Colonic mucosa (tissue), 4 donors: ENCODE measurements around the gene SORCS3. TPM values are rescaled to one million over a fixed set of nuclear protein-coding genes. Genes with fewer than 3 reads are reported as not detected.
"Not testable (repeated sequence)": the region's sequence is repeated elsewhere in the genome, so short reads cannot be mapped to it uniquely, and the experiment has no call there.

Experiments
- DNase-seq: peaks from one replicate; pipeline ENCODE4 v3.0.0-alpha.2; 2020
- H3K27ac ChIP-seq: fragments of 200-600 bp; one replicate; pipeline ENCODE4 v1.8.0; 2021
- H3K27me3 ChIP-seq: fragments of 200-600 bp; one replicate; pipeline ENCODE4 v1.8.0; 2021
- H3K36me3 ChIP-seq: fragments of 200-600 bp; one replicate; pipeline ENCODE4 v1.8.0; 2021
- H3K4me1 ChIP-seq: fragments of 200-600 bp; one replicate; pipeline ENCODE4 v1.8.0; 2021; ENCODE audit warnings: mild to moderate bottlenecking
- H3K4me3 ChIP-seq: fragments of 200-600 bp; one replicate; pipeline ENCODE4 v1.8.0; 2021
- H3K9ac ChIP-seq, 2 donors: one replicate each; pipeline ENCODE4 v1.7.0; 2013; ENCODE audit warnings: control low read depth in 2 of 2, low read depth in 2 of 2, low read length in 2 of 2
- H3K9me3 ChIP-seq: fragments of 200-600 bp; one replicate; pipeline ENCODE4 v1.8.0; 2021
- intact Hi-C: fragments of 100-400 bp; cut with DNase I; formaldehyde crosslinking; loops from one replicate; pipeline ENCODE4 v1.14.1; 2022
- total RNA-seq, 2 donors: library from RNA; stranded (reverse); fragmentation: NEBNext Ultra II Directional in 1 of 2; extraction: Animal tissue kit (Norgen Biotek cat#: 25700) in 1 of 2; gene quantifications; one replicate each; pipeline ENCODE4 v1.2.1, GENCODE V29; 2021
- TF ChIP-seq, protein P1 (sequence below): fragments of 200-600 bp; IDR thresholded peaks from one replicate; pipeline ENCODE4 v1.8.0; 2022; ENCODE audit warnings: antibody characterized with exemption, mild to moderate bottlenecking
- donor health status: healthy.
- donor health status: DM: no; HTN: no; CAD: no.
- donor health status: DM: no; HTN: no; CAD: no.

The SORCS3 gene
- total RNA-seq, 2 donors from 2014 or later = 0.08 TPM; not detected in 1

DNA sequence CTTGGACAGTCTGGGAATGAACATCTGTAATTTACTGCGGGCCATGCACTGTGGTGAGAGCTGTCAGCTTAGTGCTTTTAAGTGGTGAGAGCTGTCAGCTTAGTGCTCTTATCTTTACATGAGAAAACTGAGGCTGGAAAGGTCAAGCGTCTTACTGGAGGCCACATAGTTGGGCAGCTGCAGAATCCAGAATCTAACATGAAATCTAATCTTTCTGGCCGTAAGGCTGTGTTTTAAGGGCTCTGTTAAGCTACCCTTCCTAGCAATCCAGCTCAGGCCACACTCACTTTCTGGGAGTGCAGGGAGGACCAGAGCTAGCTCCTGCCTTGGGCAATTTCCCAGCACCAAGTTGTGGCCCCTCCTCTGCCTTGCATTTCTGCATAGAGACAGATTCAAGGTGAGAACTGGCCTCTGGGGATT, 70.2 kb downstream of the SORCS3 start:
- TF ChIP-seq, protein P1, sequence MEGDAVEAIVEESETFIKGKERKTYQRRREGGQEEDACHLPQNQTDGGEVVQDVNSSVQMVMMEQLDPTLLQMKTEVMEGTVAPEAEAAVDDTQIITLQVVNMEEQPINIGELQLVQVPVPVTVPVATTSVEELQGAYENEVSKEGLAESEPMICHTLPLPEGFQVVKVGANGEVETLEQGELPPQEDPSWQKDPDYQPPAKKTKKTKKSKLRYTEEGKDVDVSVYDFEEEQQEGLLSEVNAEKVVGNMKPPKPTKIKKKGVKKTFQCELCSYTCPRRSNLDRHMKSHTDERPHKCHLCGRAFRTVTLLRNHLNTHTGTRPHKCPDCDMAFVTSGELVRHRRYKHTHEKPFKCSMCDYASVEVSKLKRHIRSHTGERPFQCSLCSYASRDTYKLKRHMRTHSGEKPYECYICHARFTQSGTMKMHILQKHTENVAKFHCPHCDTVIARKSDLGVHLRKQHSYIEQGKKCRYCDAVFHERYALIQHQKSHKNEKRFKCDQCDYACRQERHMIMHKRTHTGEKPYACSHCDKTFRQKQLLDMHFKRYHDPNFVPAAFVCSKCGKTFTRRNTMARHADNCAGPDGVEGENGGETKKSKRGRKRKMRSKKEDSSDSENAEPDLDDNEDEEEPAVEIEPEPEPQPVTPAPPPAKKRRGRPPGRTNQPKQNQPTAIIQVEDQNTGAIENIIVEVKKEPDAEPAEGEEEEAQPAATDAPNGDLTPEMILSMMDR = no peak
- intact Hi-C loops = no loop called here
- no peaks in the 10 kb centered on the region for H3K4me1 ChIP-seq
- H3K27ac ChIP-seq = no peak overlapping the region
- no peak overlapping the region for H3K4me3 ChIP-seq
- no peaks in the 10 kb centered on the region for H3K9me3 ChIP-seq
- DNase-seq = no peak
- H3K27me3 ChIP-seq = no peaks in the 10 kb centered on the region
- H3K36me3 ChIP-seq = no peaks in the 10 kb centered on the region
- H3K9ac ChIP-seq = no peak overlapping the region

DNA sequence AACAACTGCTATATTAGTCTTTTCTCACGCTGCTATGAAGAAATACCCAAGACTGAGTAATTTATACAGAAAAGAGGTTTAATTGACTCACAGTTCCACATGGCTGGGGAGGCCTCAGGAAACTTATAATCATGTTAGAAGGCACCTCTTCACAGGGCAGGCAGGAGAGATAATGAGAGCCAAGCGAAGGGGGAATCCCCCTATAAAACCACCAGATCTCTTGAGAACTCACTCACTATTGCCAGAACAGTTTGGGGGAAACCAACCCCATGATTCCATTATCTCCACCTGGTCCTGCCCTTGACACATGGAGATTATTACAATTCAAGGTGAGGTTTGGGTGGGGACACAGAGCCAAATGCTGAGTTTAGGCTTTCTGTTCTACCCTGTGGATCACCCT, 89.5 kb downstream of the SORCS3 start:
- H3K9me3 ChIP-seq, H3K9ac ChIP-seq, H3K27me3 ChIP-seq, intact Hi-C loops, H3K4me1 ChIP-seq, H3K36me3 ChIP-seq, H3K4me3 ChIP-seq, DNase-seq, H3K27ac ChIP-seq: not testable (repeated sequence)

DNA sequence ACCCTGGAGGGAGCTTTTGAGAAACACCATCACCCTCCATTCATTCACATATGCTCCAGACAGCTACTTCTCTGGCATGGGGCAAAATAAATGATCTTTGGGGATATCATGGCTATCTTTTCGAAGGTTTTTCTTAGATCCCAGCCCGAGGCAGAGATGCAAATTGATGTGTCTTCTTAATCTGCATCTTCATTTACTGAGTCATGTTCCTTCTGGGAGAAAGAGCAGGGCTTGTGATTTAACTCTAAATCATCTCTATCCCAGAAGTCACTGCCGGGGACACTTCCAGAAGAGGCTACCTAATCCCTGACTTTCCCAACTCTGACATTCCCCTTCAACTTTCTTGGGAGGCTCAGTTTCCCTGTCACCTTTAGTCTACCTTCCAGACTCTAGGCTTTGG, 90.1 kb downstream of the SORCS3 start:
- Histone ChIP-seq H3K27me3 (no peaks in the 10 kb centered on the region), H3K27ac (no peak overlapping the region), H3K4me3 (no peak overlapping the region), H3K4me1 (no peaks in the 10 kb centered on the region), H3K9ac (no peak overlapping the region), H3K9me3 (no peaks in the 10 kb centered on the region), H3K36me3 (no peaks in the 10 kb centered on the region)
- intact Hi-C loops = no loop called here
- no peak for DNase-seq
- TF ChIP-seq, protein P1 = no peak

DNA sequence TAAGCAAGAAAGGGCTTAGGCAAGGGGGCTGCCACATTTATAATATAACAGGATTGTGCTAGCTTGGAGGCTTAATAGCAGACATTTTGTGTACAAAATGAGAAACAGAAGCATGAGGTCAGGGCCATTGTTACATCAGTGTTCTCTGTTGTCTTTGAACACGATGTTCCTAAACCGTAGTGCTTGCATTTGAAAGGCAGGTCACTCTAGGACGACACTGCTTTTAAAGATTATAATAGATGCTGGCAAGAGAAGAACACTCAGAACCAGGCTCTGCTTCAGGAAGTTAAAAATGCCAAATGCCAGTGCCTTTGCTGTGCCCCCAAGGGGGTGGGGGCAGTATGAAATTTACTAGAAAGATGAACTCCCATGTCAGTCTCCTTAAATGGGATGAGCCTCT, 91.1 kb downstream of the SORCS3 start:
- Histone ChIP-seq H3K4me1 (no peaks in the 10 kb centered on the region), H3K27ac (no peak overlapping the region), H3K27me3 (no peaks in the 10 kb centered on the region), H3K4me3 (no peak overlapping the region), H3K9me3 (no peaks in the 10 kb centered on the region), H3K36me3 (no peaks in the 10 kb centered on the region), H3K9ac (no peak overlapping the region)
- intact Hi-C loops = no loop called here
- DNase-seq = no peak
- TF ChIP-seq, protein P1 = no peak

DNA sequence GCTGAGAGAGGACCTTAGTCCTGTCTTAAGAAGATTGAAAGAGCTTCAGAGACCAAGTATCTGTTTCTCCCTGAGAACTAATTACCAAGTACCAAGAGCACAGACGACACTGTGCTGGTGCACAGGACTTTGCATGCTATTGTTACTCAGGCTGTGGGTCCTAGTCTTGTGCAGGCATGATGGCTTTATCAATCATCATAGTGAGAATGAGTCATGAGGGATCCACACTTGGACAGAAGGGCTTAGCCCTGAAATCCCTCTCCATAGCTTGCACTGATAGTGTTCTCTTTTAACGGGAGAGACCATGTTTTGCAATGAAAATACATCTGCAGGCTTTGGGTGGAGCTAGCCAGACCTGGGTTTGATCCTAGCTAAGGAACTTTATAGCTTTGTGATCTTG, 93.3 kb downstream of the SORCS3 start:
- Histone ChIP-seq H3K4me1 (no peaks in the 10 kb centered on the region), H3K27me3 (no peaks in the 10 kb centered on the region), H3K4me3 (no peak overlapping the region), H3K9ac (no peak overlapping the region), H3K27ac (no peak overlapping the region), H3K36me3 (no peaks in the 10 kb centered on the region), H3K9me3 (no peaks in the 10 kb centered on the region)
- intact Hi-C loops = no loop called here
- no peak for DNase-seq
- TF ChIP-seq, protein P1 = no peak

DNA sequence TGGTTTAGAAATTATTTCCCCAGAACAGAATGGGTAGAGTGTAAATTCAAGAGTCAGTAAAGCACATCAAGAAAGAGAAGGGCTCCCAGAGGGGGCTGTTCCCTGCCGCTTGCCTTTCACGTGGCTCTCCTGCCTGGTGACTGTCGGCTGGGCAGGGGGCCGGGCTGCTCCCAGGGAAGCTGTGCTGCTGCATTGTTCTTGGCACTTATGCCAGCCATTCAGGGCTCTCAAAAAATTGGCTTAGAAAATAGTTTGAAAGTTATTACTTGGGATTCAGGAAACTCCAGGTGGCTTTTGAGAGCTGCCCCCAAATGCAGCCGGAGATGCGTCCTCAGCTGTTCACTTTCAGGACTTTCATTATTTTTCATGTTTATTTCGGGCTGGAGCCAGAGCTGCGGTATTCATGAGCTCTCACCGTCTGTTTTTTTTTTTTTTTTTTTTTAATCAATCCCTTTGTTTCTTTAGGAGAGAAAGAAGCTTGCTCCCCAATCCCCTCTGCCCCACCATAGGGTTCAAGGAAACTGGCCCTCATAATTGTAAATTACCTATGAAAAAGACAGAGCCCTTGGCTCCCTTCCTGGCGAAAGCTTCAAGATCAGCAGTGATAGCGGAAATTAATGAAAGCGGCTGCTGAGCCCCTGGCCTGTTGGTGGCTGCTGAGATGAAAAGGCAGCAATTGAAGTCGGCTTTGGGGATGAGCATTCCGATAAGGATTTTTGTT, 94.1 kb downstream of the SORCS3 start:
- no peak for DNase-seq
- Histone ChIP-seq H3K4me1 (no peaks in the 10 kb centered on the region), H3K36me3 (no peaks in the 10 kb centered on the region), H3K27me3 (no peaks in the 10 kb centered on the region), H3K9ac (no peak overlapping the region), H3K4me3 (no peak overlapping the region), H3K9me3 (no peaks in the 10 kb centered on the region), H3K27ac (no peak overlapping the region)
- intact Hi-C loops = no loop called here
- TF ChIP-seq, protein P1 = no peak
